ENCODE data around the gene ACTN4.

ACTN4 gene

DNA sequence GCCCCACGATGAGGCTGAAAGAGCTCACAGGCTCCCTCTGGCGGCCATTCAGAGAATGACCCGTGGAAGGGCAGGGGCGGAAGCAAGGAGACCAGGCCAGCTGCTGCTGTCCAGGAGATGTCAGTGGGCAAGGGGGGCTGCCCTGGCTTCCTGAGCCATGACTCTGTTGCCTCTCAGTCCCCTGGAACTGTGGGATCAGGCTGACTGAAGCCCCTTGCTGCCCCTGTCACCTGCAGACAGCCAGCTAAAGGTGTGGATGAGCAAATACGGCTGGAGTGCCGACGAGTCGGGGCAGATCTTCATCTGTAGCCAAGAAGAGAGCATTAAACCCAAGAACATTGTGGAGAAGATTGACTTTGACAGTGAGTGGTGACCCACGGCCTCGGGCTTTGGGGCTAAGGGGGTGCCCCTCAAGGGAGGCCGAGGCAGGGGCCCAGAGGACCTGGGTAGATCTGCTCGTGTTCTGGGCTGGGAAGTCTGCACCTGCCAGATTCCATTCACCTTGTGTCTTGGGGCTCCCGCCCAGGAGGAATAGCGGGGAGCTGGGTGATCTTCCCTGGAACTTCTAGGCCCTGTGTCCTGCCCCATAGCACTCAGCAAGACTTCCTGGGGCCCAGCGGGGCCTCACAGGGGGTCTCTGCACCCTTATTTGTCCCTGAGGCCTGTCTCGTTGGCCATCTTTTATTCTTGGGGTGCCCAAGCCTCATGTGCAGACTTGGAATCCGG lies 12.5 kb upstream of the ACTN4 start:
- peak; percentile 37 to 95 (median 79) for DNase-seq
- intact Hi-C loops (cut with DNase I) = loop anchor here (5.0 to 10.0 kb wide), 2 partner anchors 93 to 120 kb away; no protein-coding TSS in a partner anchor

DNA sequence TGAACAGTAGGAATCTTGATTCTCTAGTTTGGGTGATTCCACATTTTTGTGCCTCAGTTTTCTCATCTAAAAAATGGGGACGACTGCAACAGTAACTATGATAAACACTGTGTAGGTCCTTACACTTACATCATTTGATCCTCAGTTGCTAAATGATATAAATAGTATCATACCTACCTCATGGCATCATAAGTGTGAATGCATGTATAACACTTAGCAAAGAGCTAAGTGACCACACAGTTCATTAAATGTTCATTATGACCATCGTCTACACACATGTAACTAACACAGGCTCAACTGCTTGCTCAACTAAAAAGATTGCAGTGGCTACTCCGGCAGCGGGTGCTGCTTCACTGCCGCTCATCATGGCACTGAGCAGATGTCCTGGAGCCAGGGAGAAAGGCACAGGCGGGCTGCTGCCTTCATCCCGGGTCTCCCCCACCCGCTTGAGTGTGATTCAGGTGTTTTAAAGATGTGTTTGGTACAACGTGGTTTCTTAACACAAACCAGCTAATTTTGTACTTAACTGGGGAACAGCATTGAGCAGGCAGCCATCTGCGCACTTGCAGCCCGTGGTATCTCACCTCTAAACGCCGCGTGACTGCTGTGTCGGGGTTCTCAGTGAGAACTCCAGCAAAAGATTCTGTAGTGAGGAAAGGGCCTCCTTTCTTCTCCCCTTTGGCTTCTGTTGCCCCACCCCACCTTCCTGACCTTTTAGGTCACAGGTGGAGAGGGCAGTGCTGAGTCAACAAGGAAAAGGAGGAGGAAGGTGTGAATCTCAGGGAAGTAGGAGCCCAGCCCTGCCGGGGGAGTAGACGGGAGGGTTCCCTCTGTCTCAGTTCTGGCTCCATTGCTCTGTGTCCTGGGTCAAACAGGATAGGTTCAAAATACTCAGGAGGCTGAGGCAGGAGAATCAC lies 11.7 kb upstream of the ACTN4 start:
- intact Hi-C loops (cut with DNase I) = loop anchor here (10.0 kb wide), 1 partner anchor 121 kb away; no protein-coding TSS in a partner anchor
- DNase-seq = peak in 6 of 10 donors; percentile 14 to 89 (median 80)

DNA sequence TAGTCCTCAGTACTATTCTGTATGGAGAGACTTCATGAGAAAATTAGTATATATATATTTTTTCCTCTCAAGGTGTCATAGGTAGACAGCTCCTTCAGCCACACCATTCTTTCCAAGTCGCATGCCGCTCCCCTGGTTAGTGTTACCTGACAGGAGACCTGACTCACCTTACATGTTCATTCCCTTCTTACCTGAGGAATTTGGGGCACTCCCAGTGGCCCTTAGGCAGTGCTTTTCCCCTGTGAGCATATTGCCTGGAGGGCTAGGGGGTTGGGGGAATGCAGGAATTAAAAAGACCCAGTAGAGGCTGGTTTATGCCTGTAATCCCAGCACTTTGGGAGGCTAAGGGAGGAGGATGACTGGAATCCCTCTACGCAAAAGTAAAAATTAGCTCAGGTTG lies 9.0 kb upstream of the ACTN4 start:
- peak in 2 of 10 donors; percentile 6 to 10 for DNase-seq
- intact Hi-C loops (cut with DNase I) = loop anchor here (10.0 kb wide), 1 partner anchor 124 kb away; no protein-coding TSS in a partner anchor

DNA sequence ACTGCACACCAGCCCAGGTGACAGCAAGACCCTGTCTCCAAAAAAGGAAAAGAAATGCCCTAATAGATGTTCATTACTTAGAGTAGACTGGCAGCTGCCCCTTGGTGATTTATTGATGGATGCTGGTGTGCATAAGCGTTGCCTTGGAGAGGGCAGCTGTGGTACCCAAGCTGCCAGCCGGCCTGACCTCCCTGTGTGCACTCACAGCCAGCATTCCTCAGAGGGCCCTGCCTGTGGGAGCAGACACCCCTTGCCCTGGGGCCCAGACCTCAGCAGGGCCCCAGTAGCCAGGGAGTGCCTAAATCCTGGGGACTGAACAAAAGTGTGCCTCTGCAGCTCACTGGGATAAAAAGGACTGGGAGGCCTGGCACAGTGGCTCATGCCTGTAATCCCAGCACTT lies 7.8 kb upstream of the ACTN4 start:
- intact Hi-C loops (cut with DNase I) = loop anchor here (10.0 kb wide), 1 partner anchor 125 kb away; no protein-coding TSS in a partner anchor
- peak in 2 of 10 donors; percentile 4 to 39 for DNase-seq

DNA sequence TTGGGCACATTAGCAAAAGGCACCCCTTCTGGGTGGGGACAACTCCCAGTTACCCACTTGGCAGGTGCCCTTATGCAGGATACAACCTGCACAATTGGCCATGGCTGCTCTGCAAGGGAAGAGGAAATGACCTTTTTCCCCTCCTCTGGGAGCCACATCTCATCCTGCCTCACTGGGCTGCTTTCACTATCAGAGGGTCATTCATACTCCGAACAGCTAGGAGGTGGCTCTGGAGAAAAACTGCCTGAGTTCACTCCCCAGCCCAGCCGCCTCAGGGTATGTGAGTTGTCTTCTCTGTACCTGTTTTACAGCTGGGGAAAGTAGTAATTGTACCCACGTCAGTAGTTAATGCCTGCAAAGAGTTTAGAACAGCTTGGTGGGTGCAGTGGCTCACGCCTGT lies 7.1 kb upstream of the ACTN4 start:
- intact Hi-C loops (cut with DNase I) = no loop called here
- peak in 1 of 10 donors; percentile 9 for DNase-seq

DNA sequence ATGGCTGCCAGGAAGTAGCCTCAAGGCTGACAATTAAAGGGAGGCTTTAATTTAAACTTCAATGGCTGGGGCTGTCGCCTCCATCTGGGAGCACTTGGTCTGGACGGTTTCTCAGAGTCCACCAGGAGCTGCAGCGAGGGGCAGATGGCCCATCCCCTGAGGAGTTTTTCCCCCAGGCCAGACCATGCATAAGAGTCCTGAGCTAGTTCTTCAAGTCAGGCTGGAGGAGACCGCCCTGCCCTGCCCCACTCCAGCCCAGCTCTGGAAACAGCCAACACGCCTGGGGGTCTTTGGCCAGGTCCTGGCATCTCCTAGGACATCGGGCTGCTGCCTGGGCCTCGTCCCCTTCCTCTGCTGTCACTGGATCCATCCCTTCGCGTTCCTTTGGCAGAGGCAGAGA lies 5.3 kb upstream of the ACTN4 start:
- DNase-seq = peak in 2 of 10 donors; percentile 63 to 70
- intact Hi-C loops (cut with DNase I) = no loop called here

DNA sequence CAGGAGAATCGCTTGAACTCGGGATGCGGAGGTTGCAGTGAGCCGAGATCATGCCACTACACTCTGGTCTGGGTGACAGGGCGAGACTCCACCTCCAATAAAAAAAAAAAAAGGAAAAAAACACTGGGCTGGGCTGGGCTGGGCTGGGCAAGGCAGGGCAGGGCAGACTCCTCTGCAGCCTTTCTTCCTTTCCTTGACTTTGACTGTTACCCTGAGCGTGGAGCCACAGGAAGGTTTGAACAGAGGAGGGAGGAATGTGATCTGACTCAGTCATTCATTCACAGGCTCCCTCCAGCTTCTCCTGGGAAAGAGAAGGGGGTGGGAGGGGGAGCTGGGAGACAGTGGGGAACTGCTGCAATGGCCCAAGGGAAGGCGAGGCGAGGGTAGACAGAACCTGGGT lies 2.7 kb upstream of the ACTN4 start:
- intact Hi-C loops (cut with DNase I) = loop anchor here (5.0 kb wide), 1 partner anchor 78 kb away; no protein-coding TSS in a partner anchor
- no peak for DNase-seq

DNA sequence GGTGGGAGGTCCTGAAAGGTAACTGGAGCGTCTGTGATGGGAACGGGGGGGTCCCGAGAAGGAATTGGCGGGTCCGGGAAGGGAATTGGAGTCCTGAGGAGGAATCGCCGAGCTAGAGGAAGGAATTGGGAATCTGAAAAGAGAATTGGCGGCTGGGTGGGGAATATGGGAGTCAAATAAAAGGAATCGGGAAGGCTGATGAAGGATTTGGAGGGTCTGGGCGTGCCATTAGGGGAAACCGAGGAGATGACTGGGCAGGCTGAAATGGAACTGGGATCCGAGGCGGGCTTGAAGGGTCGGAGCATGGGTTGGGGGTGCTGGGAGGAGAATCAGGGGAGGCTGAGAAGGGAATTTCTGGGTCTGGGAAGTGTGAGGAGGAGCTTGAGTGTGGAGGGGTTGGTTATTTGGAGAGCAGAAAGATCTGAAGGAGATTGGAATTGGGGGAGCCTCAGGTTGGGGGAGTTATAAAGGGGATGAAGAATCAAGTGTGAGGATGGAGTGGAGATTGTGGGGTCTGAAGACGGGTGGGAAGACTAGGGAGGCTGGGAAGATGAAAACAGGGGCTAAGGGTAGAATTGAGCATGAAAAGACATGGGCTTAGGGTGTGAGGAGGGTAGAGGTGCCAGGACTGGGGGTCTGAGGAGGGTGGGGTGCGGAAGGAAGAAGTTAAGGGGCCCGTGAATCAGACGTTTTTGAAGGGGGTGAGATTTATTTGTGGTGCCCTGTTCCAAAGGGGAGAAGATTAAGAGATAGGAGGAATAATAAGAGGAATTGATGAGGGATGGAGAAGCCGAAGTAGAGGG lies 718 bp downstream of the ACTN4 start:
- intact Hi-C loops (cut with DNase I) = loop anchor here (1.0 to 5.0 kb wide), 3 partner anchors 29 to 183 kb away; partner anchors contain the start of genes ECH1 and EIF3K

DNA sequence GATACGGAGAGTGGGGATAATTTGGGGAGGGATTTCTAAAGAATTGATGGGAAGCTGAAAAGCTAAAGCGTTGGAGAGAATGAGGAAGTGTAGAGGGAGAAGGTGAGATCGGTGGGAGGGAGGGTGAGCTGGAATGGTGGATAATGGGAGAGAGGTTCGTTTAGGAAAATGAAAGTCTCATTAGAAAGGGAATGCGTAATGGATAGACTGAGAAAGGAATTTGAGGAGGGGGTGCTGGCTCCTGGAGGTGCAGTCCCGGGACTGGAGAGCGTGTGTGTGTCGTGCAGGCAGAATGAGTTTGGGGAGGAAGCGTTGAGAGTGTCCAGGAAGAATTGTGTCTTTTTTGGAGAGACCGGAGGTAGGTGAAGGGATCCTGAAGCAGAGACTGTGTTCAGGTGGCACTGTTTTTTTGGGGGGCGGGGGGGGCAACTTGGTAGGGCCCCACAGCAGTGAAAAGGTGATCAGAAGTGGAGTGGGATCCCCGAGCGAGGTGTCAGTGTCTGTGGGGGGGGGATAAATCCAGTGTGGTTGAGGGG lies 1.4 kb downstream of the ACTN4 start:
- DNase-seq = peak in 2 of 10 donors; percentile 17 to 18
- intact Hi-C loops (cut with DNase I) = loop anchor here (5.0 kb wide), 1 partner anchor 73 kb away; no protein-coding TSS in a partner anchor

More for the DNA sequence above, 718 bp downstream of the ACTN4 start:
- DNase-seq = peak in 2 of 10 donors; percentile 10 to 71

DNA sequence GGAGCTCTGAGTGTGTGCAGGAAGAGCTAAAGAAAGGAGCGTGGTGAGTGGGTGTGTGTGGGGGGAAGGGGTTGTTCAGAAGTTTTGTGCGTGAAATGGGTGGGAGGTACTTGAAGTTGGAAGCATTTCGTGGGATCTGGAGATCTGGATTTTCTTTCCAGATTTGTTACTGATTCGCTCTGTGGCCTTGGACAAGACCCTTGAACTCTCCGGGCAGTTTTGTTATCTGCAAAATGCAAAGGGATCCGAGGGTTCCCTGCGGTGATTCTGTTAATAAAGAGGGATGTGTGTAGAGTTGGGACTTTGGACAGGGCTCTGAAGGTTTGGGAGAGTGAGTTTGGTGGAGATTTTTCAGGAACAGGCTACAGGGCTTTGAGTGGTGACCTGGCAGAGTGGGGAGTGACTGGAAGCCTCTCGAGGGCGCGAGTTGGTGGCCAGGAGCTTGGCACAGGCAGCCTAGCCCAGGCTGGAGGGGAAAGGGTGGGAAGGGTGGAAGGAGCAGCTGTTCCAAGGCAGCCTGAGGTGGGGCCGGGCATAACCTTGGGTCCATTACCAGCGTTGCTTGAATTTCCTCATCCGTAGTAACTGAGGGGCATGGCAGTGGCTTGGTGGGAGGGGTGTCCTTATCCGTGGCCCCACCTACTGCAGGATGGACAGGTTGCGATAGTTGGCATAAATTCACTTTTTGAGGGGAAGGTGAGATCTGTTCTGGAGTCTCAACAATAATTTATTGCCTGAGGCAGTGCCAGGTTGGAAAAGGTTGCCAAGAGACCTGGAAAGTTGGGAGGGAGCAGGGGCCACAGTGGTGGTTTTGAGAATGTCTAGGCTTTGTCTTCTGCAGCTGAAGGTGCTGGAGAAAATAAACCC lies 2.1 kb downstream of the ACTN4 start:
- intact Hi-C loops (cut with DNase I) = loop anchor here (5.0 kb wide), 1 partner anchor 73 kb away; no protein-coding TSS in a partner anchor
- DNase-seq = peak in 2 of 10 donors; percentile 46 to 52

DNA sequence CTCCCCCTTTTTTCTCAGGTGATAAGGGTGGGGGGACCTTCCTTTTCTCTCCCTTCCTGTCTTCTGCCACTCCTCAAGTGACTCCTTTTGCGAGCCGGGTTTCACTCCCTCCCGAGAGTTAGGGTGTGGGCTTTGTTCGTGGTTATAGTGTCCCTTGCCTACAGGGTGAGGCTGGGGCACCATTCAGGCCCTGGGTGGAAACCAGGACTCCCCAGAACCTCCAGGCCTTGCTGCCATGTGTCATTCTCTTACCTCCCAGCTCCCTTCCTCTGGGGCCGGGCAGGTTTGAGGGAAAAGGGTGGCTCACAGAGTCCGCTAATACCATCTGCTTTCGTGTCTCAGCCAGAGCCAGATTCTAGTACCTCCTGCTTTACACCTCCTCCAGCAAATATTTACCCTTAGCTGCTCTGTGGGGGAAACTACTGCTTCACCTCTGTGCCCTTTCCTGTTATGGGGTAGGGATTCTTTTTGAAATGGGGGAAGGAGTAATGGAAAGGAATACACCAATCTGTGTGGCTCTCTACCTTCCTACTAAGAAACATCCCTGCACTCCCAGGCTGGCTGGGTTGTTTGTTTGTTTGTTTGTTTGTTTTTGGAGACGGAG lies 2.8 kb downstream of the ACTN4 start:
- intact Hi-C loops (cut with DNase I) = no loop called here
- DNase-seq = peak in 2 of 10 donors; percentile 41 to 80

DNA sequence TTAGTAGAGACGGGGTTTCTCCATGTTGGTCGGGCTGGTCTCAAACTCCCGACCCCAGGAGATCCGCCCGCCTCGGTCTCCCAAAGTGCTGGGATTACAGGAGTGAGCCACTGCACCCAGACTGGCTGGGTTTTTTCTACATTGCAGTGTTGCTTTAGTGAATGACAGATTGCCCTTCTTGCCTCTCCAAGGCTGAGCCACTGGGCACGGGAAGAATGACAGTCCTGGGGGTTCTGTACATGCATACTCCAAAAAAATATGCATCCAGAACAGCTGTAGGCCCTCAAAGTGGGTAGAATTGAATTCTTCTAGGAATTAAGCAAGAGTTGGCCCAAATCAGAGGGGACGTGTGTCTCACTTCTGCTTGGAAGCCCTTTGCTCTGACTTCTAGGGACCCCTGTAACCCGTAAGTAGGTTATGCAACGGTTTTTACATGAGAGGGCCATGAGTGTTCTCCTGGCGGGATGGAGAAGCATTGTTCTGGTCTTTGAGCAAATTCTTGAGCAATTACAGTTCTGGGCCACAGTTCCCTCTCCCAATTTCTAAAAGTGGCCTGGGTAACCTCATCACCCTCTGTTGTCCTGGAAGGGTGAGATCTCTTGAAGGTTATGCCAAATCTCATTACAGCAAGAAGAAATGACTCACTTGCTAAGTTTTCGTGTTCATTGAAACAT lies 3.6 kb downstream of the ACTN4 start:
- no peak for DNase-seq
- intact Hi-C loops (cut with DNase I) = no loop called here

DNA sequence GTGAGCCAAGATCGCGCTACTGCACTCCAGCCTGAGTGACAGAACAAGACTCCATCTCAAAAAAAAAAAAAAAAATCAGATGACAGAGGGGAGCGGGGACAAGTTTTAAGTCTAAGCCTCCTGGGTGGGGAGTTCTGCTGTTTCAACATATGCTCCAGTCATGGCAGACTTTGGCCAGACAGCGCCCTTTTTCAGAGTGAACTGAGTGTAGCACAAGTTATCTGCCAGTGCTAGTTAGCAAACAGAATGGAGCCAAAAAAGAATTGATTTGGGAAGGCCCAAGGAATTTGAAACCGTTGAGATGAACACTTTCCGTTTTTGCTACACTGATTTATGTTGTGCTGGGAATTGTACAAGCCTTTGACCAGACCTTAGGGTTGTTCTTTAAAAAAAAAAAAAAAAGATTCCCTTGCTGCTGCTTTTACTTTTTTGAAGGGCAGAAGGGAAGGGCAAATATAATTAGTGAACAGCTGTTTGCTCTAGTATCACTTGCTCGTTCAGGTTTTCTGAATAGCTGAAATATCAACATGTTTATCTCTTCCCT lies 5.7 kb downstream of the ACTN4 start:
- intact Hi-C loops (cut with DNase I) = no loop called here
- peak in 1 of 10 donors; percentile 47 for DNase-seq

DNA sequence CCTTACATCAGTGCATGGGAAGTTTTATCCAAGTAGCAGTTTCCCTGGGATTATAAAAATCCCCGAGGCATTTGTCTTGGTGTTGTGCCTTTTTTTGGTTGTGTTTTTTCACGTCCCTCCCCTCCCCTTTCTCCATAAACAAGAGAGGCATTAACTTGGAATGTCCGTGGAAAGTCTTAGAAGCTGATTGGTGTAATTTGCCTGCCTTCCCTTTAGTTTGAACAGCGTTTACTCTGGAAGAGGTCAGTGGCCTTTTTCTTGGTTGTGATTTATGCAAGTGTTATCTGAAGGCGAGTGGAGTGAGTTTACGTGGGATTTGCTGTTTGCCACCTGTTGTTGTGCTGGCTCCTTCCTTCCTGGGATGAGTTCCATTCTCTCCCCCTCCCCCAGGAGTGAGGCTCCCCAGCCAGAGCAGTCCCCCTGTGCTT lies 7.2 kb downstream of the ACTN4 start:
- DNase-seq = no peak
- intact Hi-C loops (cut with DNase I) = loop anchor here (5.0 kb wide), 1 partner anchor 43 kb away; no protein-coding TSS in a partner anchor

DNA sequence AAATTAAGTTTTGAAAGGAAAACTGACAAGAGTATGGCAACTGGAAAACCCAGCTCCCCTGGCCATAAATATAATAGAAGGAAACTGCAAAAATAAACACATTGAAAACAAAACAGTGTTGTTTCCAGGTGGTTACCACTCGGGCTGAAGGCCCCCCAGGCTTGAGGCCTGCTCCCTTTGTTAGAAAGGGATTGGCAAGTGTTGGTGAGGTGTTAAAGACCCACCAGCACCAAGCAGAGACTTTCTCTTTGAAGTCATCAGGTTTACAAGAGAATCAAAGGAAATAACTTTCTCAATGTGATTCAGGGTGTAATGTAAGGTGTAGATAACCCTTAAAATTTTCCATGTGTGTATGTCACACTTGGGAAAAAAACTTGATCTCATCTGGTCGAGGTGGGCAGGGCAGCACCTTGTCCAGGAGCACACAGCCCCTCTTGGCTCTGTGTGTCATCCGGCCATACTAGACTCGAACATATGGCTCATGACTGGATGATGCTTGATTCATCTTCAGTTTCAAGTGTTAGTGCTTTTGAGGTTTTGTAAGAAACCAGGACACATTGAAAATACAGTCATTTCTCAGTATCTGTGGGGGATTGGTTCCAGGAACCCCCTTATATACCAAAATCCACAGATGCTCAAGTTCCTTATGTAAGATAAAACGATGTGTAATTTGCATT lies 7.8 kb downstream of the ACTN4 start:
- DNase-seq = no peak
- intact Hi-C loops (cut with DNase I) = loop anchor here (5.0 kb wide), 1 partner anchor 42 kb away; no protein-coding TSS in a partner anchor

DNA sequence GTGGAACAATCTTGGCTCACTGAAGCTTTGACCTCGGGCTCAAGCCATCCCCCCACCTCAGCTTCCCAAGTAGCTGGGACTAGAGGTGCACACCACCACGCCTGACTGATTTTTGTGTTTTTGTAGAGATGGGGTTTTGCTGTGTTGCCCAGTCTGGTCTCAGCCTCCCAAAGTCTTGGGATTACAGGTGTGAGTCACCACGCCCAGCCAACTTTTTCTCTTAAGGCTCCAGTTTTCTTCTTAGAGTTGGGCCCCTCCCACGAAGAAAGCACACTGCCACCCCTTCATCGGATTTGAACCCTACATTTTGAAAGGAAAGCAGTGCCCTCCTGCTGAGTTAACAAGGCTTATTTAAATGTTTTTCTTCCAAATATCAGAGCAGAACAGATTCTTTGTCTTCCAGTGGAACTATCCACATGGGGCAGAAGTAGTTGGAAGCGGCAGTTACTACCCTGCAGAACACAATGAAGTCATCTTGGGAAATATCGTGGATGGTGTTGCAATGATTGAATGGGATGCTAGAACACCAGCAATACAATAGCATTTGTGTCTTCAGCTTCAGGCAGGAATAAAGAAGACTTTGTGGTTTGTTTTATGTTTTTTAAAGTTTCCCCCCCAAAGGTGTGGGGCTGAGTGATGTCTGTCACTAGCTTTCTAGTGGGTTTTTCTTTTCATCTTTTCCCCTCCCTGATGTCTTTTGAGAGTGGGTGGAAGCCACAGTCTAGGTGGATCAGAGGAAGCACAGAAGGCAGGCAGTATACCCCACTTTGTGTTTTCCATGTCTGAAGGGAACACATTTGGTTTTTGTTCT lies 8.9 kb downstream of the ACTN4 start:
- intact Hi-C loops (cut with DNase I) = loop anchor here (5.0 kb wide), 1 partner anchor 41 kb away; no protein-coding TSS in a partner anchor
- peak in 2 of 10 donors; percentile 16 to 40 for DNase-seq

All from posterior cingulate gyrus (tissue), 11 donors.